NCI-H2029 (cell line): ENCODE data around the gene C16orf89.
"Not testable (repeated sequence)": the region's sequence is repeated elsewhere in the genome, so short reads cannot be mapped to it uniquely, and the experiment has no call there.

Experiments used
- DNase-seq: peaks from one replicate; lab custom pipeline; 2025; lab: John Stamatoyannopoulos, UW

The C16orf89 gene

GRCh38 chr16:5065813-5066212 lies at the start of gene C16orf89:
Gene C16orf89 (minus strand): TSS chr16:5065956. CDS start chr16:5065908, 48 bp downstream.
- DNase-seq: no peak

GRCh38 chr16:5110933-5111332 lies 45.2 kb upstream of the C16orf89 start:
- not testable (repeated sequence) for DNase-seq

- DNase-seq: no peak
Observed at GRCh38 chr16:5108505-5109158, 42.9 kb upstream of the C16orf89 start.

- DNase-seq: not testable (repeated sequence)
Observed at GRCh38 chr16:5105039-5105438, 39.3 kb upstream of the C16orf89 start.

- DNase-seq: not testable (repeated sequence)
Observed at GRCh38 chr16:5103296-5104032, 37.7 kb upstream of the C16orf89 start.

GRCh38 chr16:5099174-5099573 lies 33.4 kb upstream of the C16orf89 start:
- DNase-seq: not testable (repeated sequence)

GRCh38 chr16:5098221-5099159 lies 32.7 kb upstream of the C16orf89 start:
- peak; percentile 3 for DNase-seq

- DNase-seq: peak; percentile 98
Observed at GRCh38 chr16:5097470-5098220, 31.9 kb upstream of the C16orf89 start, which contains the start of gene EEF2KMT. Gene EEF2KMT (minus strand): TSS chr16:5097795. CDS start chr16:5097739, 56 bp downstream.

- DNase-seq: not testable (repeated sequence)
Observed at GRCh38 chr16:5097061-5097469, 31.3 kb upstream of the C16orf89 start.

- DNase-seq: not testable (repeated sequence)
Observed at GRCh38 chr16:5096437-5097060, 30.8 kb upstream of the C16orf89 start.

GRCh38 chr16:5095145-5095830 lies 29.5 kb upstream of the C16orf89 start:
- DNase-seq: not testable (repeated sequence)

- not testable (repeated sequence) for DNase-seq
Observed at GRCh38 chr16:5093746-5094145, 28.0 kb upstream of the C16orf89 start.

GRCh38 chr16:5093081-5093480 lies 27.3 kb upstream of the C16orf89 start:
- DNase-seq: not testable (repeated sequence)

GRCh38 chr16:5090592-5090991 lies 24.8 kb upstream of the C16orf89 start:
- not testable (repeated sequence) for DNase-seq

GRCh38 chr16:5089911-5090555 lies 24.3 kb upstream of the C16orf89 start:
- DNase-seq: not testable (repeated sequence)

- not testable (repeated sequence) for DNase-seq
Observed at GRCh38 chr16:5088936-5089335, 23.2 kb upstream of the C16orf89 start.

GRCh38 chr16:5088086-5088790 lies 22.5 kb upstream of the C16orf89 start:
- DNase-seq: not testable (repeated sequence)

GRCh38 chr16:5085716-5086115 lies 20.0 kb upstream of the C16orf89 start:
- not testable (repeated sequence) for DNase-seq

- DNase-seq: not testable (repeated sequence)
Observed at GRCh38 chr16:5084802-5085201, 19.0 kb upstream of the C16orf89 start.
